ENCODE results near the gene DISC1. TPM values are rescaled to one million over a fixed set of nuclear protein-coding genes. Genes with fewer than 3 reads are reported as not detected.

Gene DISC1
- total RNA-seq, 1 experiment from 2014 or later: 1.8 TPM

DNA sequence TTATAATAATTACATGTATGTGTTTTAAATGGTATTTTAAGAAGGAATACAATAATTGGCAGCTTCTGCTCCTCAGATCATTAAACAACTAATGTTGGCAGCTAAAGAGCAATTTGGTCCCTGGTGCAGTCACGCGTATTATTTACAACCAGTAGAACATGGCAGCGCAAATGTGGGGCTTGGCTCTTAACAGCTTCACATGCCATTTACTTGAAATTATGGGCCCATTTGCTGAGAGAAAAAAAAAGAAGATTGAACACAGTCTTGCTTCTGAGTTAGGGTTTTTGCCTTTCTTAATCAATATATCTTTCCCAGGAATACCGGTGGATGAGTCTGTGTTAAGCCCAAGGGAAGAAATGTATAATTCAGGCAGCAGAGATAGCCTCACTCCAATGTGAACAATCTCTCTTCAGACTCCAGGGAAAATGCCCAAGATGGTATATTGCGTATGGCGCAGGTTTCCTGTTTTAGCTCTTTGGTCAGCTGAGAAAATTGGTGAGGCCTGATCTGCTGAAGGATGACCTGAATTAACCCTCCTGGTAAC, 174.5 kb downstream of the DISC1 start:
- ATAC-seq (no peak), DNase-seq (ENCODE audit: low read depth, low spot score) (no peak)
- ChIA-PET POLR2A (no interaction called here), CTCF (no interaction called here), RAD21 (ENCODE audit: low non-redundant PET in 1 of 2, low total read pairs in 2 of 2, uncharacterized antibody in 2 of 2, unreplicated experiment in 2 of 2) (no interaction called here)
- Histone ChIP-seq H3K9ac (ENCODE audit: low read length) (no peak overlapping the region), H3K4me2 (ENCODE audit: low read length) (no peak overlapping the region), H3K9me3 (ENCODE audit: control insufficient read depth in 1 of 2, insufficient read depth in 1 of 2, low read depth in 1 of 2, low read length in 2 of 2) (no peaks in the 10 kb centered on the region), H3K4me3 (replicated peaks in 1 of 2; ENCODE audit: low read depth in 1 of 2, low read length in 2 of 2) (no peak overlapping the region), H4K20me1 (ENCODE audit: insufficient read depth) (no peaks in the 10 kb centered on the region), H3K36me3 (ENCODE audit: control insufficient read depth in 1 of 2, insufficient read depth in 2 of 2, low read length in 2 of 2) (no peaks in the 10 kb centered on the region), H3K27ac (ENCODE audit: low read depth, low read length) (no peak overlapping the region), H3K79me2 (ENCODE audit: insufficient read depth, low read length) (no peaks in the 10 kb centered on the region), H2AFZ (ENCODE audit: low read depth, low read length, poor library complexity, severe bottlenecking) (no peak overlapping the region), H3K9me2 (ENCODE audit: insufficient read depth) (no peaks in the 10 kb centered on the region), H3K4me1 (ENCODE audit: control insufficient read depth in 1 of 2, insufficient read depth in 2 of 2, low read length in 2 of 2) (no peaks in the 10 kb centered on the region), H3K27me3 (ENCODE audit: insufficient read depth, low read length) (no peaks in the 10 kb centered on the region)
- no TSS peak for BruUV-seq (replicated peaks)
- TF ChIP-seq EGR1 (IDR thresholded peaks at IDR 0.05; ENCODE audit: low read depth): no peak
- intact Hi-C loops (cut with micrococcal nuclease): no loop called here

DNA sequence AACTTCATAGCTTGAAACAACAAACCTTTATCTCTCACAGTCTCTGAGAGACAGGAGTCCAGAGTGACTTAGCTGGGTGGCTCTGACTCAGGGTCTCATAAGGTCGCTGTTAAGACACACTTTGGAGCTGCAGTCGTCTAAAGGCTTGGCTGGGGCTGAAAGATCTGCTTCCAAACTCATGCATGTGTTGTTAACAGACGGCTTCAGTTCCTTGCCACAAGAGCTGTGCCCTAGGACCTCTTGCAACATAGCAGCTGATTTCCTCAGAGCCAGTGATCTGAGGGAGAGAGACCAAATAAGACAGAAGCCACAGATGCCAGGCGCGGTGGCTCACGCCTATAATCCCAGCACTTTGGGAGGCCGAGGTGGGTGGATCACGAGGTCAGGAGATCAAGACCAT, 176.8 kb downstream of the DISC1 start:
- Histone ChIP-seq H3K79me2 (ENCODE audit: insufficient read depth, low read length) (no peaks in the 10 kb centered on the region), H4K20me1 (ENCODE audit: insufficient read depth) (no peaks in the 10 kb centered on the region), H3K9me3 (ENCODE audit: control insufficient read depth in 1 of 2, insufficient read depth in 1 of 2, low read depth in 1 of 2, low read length in 2 of 2) (no peaks in the 10 kb centered on the region), H3K4me1 (ENCODE audit: control insufficient read depth in 1 of 2, insufficient read depth in 2 of 2, low read length in 2 of 2) (no peaks in the 10 kb centered on the region), H3K9me2 (ENCODE audit: insufficient read depth) (no peaks in the 10 kb centered on the region), H2AFZ (ENCODE audit: low read depth, low read length, poor library complexity, severe bottlenecking) (no peak overlapping the region), H3K4me2 (ENCODE audit: low read length) (no peak overlapping the region), H3K27me3 (ENCODE audit: insufficient read depth, low read length) (no peaks in the 10 kb centered on the region), H3K27ac (ENCODE audit: low read depth, low read length) (no peak overlapping the region), H3K36me3 (ENCODE audit: control insufficient read depth in 1 of 2, insufficient read depth in 2 of 2, low read length in 2 of 2) (no peaks in the 10 kb centered on the region), H3K4me3 (replicated peaks in 1 of 2; ENCODE audit: low read depth in 1 of 2, low read length in 2 of 2) (no peak overlapping the region), H3K9ac (ENCODE audit: low read length) (no peak overlapping the region)
- intact Hi-C loops (cut with micrococcal nuclease): no loop called here
- ChIA-PET POLR2A (no interaction called here), CTCF (no interaction called here), RAD21 (ENCODE audit: low non-redundant PET in 1 of 2, low total read pairs in 2 of 2, uncharacterized antibody in 2 of 2, unreplicated experiment in 2 of 2) (no interaction called here)
- TF ChIP-seq RAD21 (IDR thresholded peaks at IDR 0.05; ENCODE audit: low read depth): no peak
- BruUV-seq (replicated peaks): no TSS peak
- no peak for DNase-seq (ENCODE audit: low read depth, low spot score)
- ATAC-seq: no peak
